HG03039 (cell line): Measurements from ENCODE around the gene ITPKB.
"Not testable (repeated sequence)": the region's sequence is repeated elsewhere in the genome, so short reads cannot be mapped to it uniquely, and the experiment has no call there.

ENCODE experiments used
- ATAC-seq: cut with Tn5 transposase; IDR thresholded peaks from one replicate; pipeline ENCODE4 v1.9.1; 2021; ENCODE audit warnings: mild to moderate bottlenecking, moderate library complexity; ENCODE audit not compliant: unreplicated experiment

Gene ITPKB

DNA sequence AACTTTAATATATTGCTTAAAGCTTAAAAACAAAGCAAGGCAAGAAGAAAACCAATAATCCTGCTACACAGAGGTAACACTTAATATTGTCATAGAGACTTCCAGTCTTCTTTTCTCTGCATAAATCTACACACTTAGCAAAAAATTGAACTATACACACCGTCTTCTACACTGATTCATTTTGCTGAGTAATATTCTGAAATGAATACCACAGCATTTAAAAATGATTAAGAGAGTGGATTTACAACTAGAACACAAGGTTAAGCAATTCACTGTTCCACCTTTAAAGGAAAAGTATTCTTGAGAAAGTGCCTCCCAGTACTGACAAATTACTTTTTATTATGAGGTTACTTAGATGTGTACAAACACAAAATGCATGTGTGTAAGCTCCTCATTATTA, 22.2 kb upstream of the ITPKB start:
- ATAC-seq, result no peak

DNA sequence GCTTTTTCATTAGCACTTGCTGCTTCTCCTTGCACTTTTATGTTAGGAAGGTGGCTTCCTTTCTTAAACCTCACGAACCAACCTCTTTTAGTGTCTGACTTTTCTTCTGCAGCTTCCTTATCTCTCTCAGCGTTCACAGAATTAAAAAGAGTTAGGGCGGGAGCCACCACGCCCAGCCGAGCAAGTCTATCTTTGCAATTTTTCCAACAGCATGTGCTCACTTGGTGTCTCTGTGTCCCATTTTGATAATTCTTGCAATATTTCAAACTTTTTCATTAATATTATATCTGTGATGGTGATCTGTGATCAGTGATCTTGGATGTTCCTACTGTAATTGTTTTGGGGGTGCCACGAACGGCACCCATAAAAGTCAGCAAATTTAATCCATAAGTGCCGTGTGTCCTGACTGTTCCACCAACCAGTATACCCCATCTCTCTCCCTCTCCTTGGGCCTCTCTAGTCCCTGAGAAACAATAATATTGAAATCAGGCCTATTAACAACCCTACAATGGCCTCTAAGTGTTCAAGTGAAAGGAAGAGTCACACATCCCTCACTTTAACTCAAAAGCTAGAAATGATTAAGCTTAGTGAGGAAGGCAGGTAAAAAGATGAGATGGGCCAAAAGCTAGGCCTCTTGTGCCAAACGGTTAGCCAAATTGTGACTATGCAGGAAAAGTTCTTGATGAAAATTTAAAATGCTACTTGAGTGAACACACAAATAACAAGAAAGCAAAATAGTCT, 15.9 kb upstream of the ITPKB start:
- no peak for ATAC-seq

DNA sequence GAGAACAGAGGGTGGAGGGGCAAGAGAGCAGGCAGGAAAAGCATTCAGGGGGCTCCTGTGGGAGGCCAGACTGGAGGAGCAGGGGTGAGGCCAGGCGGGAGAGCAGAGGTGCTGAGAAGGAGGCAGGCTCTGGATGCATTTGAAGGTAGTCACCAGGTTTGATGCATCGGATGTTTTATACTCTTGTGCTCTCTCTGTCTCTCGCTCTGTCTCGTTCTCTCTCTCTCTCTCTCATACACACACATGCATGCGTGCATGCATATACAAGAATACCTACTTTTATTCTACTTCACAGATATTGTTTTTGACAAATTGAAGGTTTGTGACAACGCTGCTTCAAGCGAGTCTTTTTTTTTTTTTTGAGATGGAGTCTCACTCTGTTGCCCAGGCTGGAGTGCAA, 15.0 kb upstream of the ITPKB start:
- no peak for ATAC-seq

DNA sequence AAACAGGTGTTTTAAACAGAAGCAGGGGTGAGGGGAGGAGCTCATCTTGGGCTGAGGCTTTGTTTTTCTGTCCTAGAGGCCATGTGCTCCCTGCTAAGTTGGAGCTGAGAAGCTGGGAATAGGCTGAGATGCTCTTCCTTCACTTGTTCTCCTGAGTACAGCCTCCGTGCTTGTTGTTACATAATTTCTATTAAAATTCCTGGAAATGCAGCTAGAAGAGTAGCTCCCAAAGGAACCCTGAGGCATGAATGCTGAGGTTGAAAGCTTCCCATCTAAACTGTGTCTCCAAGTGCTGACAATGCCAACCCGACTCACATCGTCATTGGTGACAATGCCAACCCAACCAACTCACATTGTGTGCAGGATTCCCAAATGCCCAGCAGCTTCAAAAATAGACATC, 12.6 kb upstream of the ITPKB start:
- ATAC-seq, result no peak

DNA sequence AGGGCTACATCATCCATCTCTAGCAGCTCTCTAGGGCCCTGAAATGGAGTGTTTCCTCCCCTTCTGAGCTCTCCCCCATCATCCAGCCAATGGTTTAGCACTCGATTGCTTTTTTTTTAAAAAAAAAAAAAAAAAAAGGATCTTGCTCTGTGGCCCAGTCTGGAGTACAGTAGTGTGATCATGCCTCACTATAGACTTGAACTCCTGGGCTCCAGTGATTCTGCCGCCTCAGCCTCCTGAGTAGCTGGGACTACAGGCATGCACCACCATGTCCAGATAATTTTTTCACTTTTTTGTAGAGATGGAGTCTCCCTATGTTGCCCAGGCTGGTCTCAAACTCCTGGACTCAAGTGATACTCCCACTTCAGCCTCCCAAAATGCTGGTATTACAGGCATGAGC, 12.1 kb upstream of the ITPKB start:
- no peak for ATAC-seq

DNA sequence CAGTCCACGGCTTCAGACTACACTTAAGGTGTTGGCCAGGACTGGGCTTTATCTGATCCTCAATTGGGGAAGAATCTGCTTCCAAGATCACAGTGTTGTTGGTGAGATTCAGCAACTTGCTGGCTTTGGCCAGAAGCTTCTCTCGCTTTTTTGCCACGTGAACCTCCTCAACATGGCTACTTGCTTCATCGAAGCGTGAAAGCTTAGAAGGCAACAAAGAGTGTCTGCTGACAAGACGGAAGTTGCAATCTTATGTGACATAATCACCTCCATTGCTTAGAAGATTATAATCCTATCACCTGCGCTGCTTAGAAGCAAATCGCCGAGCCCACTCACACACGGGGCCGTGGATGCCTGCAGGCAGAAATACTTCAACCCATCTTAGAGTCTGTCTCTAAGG, 10.4 kb upstream of the ITPKB start:
- no peak for ATAC-seq

DNA sequence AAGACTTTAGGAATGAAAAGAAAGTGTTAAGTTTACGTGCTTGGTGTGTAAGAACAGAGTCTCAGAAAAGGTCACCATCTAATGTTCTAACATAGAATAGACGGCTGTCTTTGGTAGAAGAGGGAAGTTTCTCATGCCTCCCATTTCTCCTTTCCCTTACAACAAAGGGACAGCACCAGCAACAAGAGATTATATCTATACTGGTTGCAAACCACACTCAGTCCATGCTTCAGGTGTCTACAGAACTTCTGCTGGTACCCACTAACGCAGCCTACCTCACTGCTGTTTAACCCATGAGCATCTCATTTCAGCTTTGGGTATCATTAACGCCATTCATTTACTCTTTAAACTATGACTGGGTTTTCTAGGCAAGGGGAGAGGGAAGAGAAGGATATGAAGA, 9.2 kb upstream of the ITPKB start:
- ATAC-seq, result no peak

DNA sequence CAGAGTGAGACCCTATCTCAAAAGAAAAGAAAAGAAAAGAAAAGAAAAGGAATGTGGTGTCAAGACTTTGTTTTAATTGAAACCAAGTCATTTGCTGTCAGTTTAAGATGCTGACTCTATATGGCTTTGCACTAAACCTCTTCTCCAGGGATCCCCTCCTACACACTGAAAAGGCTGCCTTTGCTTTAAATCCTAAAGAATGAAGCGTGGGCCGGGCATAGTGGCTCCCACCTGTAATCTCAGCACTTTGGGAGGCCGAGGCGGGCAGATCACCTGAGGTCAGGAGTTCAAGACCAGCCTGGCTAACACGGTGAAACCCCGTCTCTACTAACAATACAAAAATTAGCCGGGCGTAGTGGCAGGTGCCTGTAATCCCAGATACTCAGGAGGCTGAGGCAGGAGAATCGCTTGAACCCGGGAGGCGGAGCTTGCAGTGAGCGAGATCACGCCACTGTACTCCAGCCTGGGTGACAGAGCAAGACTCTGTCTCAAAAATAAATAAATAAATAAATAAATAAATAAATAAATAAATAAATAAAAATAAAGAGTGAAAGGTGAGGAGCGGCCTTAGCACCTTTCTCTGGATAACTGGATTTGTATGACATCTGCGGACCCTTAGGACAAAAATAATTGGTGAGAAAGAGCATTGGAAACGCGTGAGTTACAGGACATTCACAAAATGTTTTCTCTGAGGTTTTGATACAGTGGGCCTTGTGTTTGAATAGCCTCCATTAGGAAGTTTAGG, 8.6 kb upstream of the ITPKB start:
- not testable (repeated sequence) for ATAC-seq

DNA sequence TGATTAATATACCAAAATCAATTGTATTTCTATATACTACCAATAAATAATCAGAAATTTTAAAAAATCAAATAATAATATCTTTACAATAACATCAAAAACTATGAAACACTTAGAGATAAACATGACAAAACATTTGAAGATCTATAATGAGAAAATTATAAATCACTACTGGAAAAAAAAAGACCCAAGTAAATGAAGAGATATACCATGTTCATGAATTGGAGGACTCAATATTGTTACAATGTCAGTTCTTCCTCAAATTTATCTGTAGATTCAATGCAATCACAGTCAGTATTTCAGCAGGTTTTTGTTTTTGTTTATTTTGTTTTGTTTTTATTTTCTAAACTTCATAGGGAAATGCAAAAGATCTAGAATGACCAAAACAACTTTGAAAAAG, 4.2 kb upstream of the ITPKB start:
- no peak for ATAC-seq

DNA sequence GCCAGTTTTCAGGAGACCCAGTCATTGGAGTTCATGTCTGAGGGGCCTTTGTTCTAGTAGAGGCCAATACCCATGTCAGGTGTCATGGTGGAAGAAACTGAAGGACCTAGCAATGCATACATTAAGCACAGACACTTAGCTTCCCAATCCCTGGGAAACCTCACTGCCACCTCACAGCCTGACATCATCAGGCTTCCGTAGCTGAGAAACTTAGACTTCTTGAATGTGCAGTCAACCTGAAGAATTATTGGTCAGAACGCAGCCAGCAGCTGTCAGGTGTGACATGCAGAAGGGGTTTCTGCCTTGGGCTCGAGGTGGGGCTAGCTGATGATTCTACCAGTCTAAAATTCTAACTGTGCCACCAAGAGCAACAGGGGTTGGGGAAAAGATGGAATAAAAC, 1.9 kb upstream of the ITPKB start:
- no peak for ATAC-seq

DNA sequence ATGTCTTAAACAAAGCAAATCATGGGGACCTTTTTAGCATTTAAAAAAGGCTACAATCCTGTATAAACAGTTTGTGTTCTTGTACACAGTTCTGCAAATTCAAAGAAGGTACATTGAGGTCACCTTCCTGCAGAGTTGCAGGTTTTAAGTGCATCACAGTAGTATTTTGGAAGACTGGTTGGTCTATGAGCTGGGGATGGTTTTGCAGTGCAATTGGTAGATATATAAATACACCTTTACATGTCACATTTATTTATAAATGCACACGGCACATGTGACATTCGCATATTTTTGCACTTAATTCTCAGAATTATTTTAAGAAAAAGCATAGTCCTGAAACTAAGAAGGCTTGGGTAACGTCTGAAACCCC, 599 bp upstream of the ITPKB start:
- ATAC-seq, result no peak

DNA sequence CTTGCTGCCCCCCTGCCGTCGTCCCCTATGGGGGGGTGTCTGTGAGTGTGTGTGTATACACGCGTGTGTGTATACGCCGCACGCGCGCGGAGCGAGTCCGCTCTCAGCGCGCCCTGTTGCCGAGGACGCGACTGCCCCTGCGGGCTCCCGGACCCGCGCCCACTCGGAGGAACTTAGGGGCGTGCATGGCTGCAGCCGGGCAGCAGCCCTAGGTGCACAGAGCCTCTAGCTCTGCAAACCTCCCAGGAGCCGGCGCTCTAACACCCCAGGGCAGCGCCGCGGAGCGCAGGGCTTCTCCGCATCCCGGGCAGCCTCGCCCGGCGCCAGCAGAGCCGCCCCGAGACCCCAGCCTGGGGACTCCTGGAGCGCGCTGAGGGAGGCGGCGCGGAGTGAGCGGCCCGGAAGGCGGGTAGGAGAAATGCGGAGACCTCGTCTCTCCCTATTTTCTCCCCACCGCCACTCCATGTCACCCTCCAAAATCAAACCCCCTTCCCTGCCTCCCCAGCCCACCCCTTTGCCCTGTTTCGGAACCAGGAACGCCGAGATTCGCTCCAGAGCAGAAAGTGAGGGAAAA, 574 bp downstream of the ITPKB start:
- ATAC-seq, result peak; percentile 20

DNA sequence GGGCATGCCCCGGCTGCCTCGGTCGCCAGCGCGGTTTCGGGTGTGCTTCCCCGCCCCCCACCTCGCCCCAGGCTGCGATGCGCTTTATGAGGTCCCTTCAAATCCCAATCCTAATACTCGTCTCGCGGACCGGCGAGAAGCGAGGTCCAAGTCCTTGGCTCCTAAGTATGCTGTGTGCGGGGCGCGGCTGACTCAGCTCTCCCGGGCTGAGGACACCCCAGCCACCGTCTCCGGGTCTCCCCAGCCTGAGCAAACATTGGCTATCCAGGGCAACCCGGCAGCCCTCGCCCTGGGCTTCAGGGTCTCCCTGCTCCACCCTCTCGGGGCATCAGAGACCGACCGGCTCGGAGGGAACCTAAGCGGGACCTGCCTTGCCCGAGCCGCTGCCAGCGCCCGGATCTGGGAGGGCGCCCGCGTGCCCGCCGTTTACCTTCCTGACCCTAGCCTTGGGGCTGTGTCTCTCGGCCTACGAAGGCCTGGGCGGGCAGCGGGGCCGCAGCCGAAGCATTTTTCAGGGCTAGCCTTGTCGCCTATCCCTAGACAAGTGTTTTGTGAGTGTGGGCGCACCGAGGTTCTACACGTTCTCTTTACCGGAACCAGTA, 1.2 kb downstream of the ITPKB start:
- ATAC-seq, result peak; percentile 23

DNA sequence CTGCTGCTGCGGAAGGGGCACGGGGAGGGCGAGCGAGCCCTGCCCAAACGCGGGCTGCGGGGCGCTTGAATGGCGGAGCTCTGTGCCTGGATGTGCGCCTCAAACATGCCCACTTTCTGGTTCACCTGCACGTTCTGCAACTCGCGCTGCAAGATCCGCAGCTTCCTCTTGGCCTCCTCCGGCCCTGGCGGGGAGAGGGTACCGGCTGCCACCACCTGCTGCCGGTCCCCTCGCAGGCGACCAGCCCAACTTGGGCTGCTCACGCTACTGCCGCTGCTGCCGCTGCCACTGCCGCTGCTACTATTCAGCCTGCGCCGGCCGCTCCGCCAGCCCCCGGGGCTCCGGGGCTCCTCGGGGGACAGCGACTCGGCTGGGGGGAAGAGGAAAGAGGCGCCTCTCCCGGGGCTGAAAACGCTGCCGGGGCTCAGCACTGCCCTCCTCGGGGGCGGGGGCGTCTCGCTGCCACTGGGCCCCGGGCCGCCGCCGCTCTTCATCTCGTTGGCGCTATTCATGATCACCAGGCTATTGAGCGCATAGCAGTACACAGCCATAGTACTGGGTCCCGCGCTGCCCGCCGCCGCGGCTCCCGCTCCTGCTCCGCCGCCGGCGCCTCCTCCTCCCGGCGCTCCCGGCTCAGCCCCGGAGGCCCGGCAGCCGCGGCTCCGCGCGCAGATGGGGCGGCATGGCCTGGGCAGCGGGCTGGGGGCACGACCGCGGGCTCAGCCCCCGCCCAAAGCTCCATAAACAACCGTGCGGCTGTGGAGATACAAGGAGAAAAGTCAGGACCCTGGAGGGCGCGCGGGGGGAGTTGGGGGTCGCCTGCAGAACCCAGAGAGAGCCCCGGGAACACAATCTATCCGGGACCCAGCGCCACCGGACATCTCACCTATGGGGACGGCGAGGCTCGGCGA, 1.9 kb downstream of the ITPKB start:
- ATAC-seq, result no peak

DNA sequence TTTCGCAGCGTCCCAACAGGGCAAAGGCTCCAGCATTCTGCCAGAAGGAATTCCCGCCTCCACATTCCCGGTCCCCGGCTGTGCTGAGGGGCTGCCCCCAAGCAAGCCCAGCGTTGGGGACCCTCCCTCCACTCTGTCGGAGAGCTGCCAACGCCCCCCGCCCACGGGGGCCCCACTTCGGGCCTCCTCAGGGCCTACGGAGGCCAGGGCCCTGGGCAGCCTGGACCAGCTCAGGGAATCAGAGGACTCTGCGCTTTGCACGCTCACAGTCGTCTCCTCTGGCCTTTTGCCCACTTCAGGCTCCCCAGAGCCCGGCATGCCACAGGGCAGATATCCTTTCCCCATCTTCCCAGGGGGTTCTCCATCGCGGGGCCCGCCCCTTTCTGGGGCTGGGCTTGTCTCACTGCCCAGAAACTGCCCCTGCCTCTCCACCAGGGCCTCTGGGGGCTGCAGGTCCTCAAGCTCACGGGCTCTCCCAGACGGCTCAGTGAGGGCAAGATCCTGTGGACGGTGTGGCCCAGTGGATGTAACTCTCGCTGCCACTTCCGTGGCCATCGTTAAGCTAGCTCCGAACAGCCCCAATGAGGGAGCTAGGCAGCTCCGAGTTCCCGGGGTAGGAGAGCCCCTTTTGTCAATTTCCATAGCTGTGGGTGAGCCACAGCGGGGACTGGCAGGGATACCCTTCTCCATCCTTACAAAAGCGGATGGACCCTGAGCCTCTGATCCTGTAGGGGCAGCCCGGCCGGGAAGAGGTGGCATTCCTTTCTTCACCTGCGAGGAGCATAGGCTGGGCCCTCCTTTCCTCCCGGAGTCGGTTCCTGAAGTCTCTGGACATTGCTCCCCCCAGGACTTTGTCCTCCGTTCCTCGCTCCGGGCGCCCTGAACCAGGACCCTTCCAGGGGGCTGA, 2.8 kb downstream of the ITPKB start:
- no peak for ATAC-seq

DNA sequence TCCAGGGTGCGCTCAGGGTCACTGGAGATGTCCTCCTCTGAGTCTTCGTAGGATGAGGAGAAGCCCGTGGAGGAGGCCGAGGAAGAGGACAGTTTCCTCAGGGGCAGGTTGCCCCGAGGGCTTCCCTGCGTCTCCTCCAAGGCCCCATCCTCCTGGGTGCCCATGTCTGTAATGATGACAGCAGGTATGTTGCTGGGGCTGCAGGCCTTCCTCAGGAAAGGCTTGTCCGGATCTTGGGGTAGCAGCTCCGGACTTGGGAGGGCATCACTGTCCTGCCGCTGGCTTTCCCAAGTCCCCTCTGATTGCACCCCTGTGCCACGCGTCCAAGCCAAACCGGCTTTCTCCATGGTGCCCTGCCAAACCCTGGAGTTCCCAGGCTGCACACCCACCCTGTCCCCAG, 3.5 kb downstream of the ITPKB start:
- ATAC-seq, result no peak

DNA sequence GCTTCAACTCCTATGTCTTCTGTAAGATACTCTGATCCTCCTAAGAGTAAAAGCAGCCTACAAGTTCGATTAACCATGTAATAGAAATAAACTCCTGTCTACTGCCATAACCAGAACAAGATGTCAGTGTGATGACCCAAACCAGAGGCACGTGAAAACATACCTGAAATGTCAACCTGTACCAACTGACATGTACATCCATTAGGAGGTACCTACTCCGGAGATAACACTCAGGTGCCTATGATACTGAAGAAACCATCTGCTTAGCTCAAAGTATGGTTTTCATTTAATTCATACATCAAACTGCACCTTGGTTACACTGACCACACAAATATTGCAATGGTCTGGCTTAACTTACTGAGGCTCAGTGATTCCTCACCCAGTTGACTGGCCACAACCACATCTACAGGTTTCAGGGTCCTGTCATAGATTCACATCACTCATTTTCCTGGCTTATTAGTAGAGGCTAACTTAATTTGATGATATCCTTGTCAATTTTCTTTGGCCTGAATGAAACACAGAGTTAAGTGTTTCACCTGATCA, 4.4 kb downstream of the ITPKB start:
- ATAC-seq, result no peak

DNA sequence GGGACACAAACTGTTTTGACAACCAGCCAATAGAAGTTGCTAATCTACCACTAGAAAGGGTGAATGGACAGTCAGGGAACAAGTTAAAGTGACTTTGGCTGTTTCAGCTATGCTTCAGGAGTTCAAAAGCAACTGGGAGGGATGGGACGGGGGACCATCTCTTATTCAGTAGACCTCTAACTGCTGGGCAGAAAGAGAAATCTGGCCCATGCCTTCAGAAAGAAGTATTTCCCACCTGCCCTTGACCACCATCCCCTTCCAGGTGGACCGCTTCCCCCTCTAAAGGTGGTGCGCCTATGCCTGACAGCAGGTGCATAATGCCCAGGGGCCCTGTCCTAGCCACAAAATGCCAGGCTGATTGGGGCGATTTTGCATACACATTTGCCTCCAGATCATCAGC, 5.2 kb downstream of the ITPKB start:
- no peak for ATAC-seq

DNA sequence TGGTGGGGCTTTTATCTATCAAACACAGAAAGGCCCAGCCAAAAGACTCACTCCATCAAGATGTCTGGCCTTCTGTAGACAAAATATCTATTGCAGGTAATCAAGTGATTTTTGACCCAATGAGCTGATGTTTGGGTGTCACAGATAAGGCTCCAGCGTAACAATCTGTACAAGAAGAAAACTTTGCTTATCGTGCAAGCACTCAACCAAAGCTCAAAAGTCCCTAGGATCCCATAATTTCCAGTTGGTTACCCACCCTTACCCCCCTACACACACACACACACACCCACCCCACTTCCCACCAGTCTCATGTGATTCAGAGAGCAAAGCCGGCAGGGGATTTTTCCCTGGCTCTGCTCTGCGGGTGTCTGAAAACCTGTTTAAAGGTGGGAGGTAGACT, 5.8 kb downstream of the ITPKB start:
- ATAC-seq, result no peak

DNA sequence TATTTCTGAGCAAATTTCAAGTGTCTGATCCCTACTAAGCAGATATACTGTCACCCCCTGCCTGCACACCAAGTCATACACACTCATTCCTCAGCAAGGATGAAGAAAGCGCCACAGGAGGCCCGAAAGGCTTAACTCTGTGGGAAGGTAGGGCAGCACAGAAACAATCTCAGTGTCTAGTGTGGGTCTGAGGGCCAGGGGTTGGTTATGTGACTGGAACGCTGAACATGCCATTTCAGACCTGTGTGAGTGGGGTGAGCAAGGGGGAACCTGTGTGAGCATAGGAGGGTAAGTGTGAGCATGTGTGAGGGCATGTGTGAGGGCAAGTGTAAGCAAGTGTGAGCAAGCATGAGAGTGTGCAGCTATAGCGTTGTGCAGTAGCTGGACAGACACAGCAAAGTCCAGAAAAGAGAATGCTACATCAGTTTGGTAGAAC, 6.2 kb downstream of the ITPKB start:
- ATAC-seq, result no peak
